Neutrophil (primary cell): ENCODE measurements around the gene KCNE5.
"Not testable (repeated sequence)": the region's sequence is repeated elsewhere in the genome, so short reads cannot be mapped to it uniquely, and the experiment has no call there.

Experiments used
- H3K27ac ChIP-seq: fragments of 200-600 bp; sonication (generic); 2 replicates; pipeline ENCODE4 v1.5.1; 2016; ENCODE audit warnings: mild to moderate bottlenecking, moderate library complexity
- H3K27me3 ChIP-seq: fragments of 200-600 bp; sonication (generic); 2 replicates; pipeline ENCODE4 v1.6.0; 2016; ENCODE audit warnings: mild to moderate bottlenecking
- H3K36me3 ChIP-seq: fragments of 200-600 bp; sonication (generic); 2 replicates; pipeline ENCODE4 v1.5.1; 2017
- H3K4me1 ChIP-seq, 2 experiments: fragments of 200-600 bp in 1 of 2; sonication (generic) in 1 of 2; 1 replicate in 1 of 2; 2 replicates in 1 of 2; pipeline versions ENCODE4 v1.5.1 to v1.6.1; 2013 to 2016; ENCODE audit warnings: low read depth in 1 of 2, low read length in 1 of 2, mild to moderate bottlenecking in 1 of 2, moderate library complexity in 1 of 2; ENCODE audit not compliant: control insufficient read depth in 1 of 2, insufficient read depth in 1 of 2
- H3K4me3 ChIP-seq, 2 experiments: fragments of 200-600 bp in 1 of 2; sonication (generic) in 1 of 2; 1 replicate in 1 of 2; 2 replicates in 1 of 2; pipeline ENCODE4 v1.5.1; 2013 to 2016; ENCODE audit warnings: low read depth in 1 of 2, low read length in 1 of 2, mild to moderate bottlenecking in 1 of 2, moderate library complexity in 1 of 2
- H3K9me3 ChIP-seq: fragments of 200-600 bp; sonication (generic); 2 replicates; pipeline ENCODE4 v1.5.1; 2016
- CTCF ChIP-seq: fragments of 200-600 bp; sonication (generic); IDR thresholded peaks from 2 replicates; pipeline ENCODE4 v1.5.1; 2016; ENCODE audit warnings: antibody characterized with exemption

KCNE5 gene

GRCh38 chrX:109656774-109657173 is 31.8 kb upstream of the KCNE5 start:
- no peaks in the 10 kb centered on the region for H3K27me3 ChIP-seq
- H3K4me3 ChIP-seq, result no peak overlapping the region
- H3K36me3 ChIP-seq, result peaks cover 23% of the 10 kb centered on the region
- no peak overlapping the region for H3K27ac ChIP-seq
- H3K4me1 ChIP-seq, result no peaks in the 10 kb centered on the region
- H3K9me3 ChIP-seq, result no peaks in the 10 kb centered on the region
- no peak for TF ChIP-seq CTCF

- H3K36me3 ChIP-seq, result peaks cover 12% of the 10 kb centered on the region
- no peaks in the 10 kb centered on the region for H3K4me1 ChIP-seq
- H3K27ac ChIP-seq, result no peak overlapping the region
- no peak for TF ChIP-seq CTCF
- no peaks in the 10 kb centered on the region for H3K9me3 ChIP-seq
- H3K27me3 ChIP-seq, result no peaks in the 10 kb centered on the region
- H3K4me3 ChIP-seq, result no peak overlapping the region
Observed at GRCh38 chrX:109655502-109656201, 30.7 kb upstream of the KCNE5 start.

- no peaks in the 10 kb centered on the region for H3K9me3 ChIP-seq
- no peak for TF ChIP-seq CTCF
- no peak overlapping the region for H3K4me3 ChIP-seq
- no peaks in the 10 kb centered on the region for H3K4me1 ChIP-seq
- no peaks in the 10 kb centered on the region for H3K27me3 ChIP-seq
- H3K36me3 ChIP-seq, result peaks cover 12% of the 10 kb centered on the region
- H3K27ac ChIP-seq, result no peak overlapping the region
Observed at GRCh38 chrX:109654516-109655109, 29.6 kb upstream of the KCNE5 start.

- not testable (repeated sequence) for H3K27ac ChIP-seq, H3K36me3 ChIP-seq, H3K4me1 ChIP-seq, H3K9me3 ChIP-seq, H3K4me3 ChIP-seq, H3K27me3 ChIP-seq
Observed at GRCh38 chrX:109644671-109645070, 19.7 kb upstream of the KCNE5 start.

- Histone ChIP-seq H3K4me1 (no peaks in the 10 kb centered on the region), H3K9me3 (no peaks in the 10 kb centered on the region), H3K4me3 (no peak overlapping the region), H3K27me3 (no peaks in the 10 kb centered on the region), H3K27ac (no peak overlapping the region), H3K36me3 (no peaks in the 10 kb centered on the region)
- no peak for TF ChIP-seq CTCF
Observed at GRCh38 chrX:109643687-109644086, 18.7 kb upstream of the KCNE5 start.

GRCh38 chrX:109638158-109638557 is 13.2 kb upstream of the KCNE5 start:
- Histone ChIP-seq H3K9me3 (no peaks in the 10 kb centered on the region), H3K27ac (no peak overlapping the region), H3K4me1 (no peaks in the 10 kb centered on the region), H3K27me3 (no peaks in the 10 kb centered on the region), H3K36me3 (no peaks in the 10 kb centered on the region), H3K4me3 (no peak overlapping the region)
- no peak for TF ChIP-seq CTCF

- not testable (repeated sequence) for H3K36me3 ChIP-seq, H3K27ac ChIP-seq, H3K4me1 ChIP-seq, H3K27me3 ChIP-seq, H3K4me3 ChIP-seq, H3K9me3 ChIP-seq
Observed at GRCh38 chrX:109637477-109637876, 12.5 kb upstream of the KCNE5 start.
